HG02970 (cell line): ENCODE results near the gene ZNF829.

ENCODE experiments used
- ATAC-seq: cut with Tn5 transposase; IDR thresholded peaks from one replicate; pipeline ENCODE4 v1.9.1; 2021; ENCODE audit warnings: mild to moderate bottlenecking, moderate library complexity, moderate number of reproducible peaks; ENCODE audit not compliant: unreplicated experiment, low FRiP score

Gene ZNF829

GRCh38 chr19:36915992-36916830, at the start of gene ZNF829, which contains the start of gene ZNF568:
TSS of gene ZNF829 (minus strand) at chr19:36916291. CDS start at chr19:36915167, 1,124 bp downstream.
TSS of gene ZNF568 (plus strand) at chr19:36916332. CDS start at chr19:36922771, 6,439 bp downstream.
- ATAC-seq: peak; percentile 88

- no peak for ATAC-seq
These were observed 47.2 kb upstream of the ZNF829 start for GRCh38 chr19:36963280-36963679.

- ATAC-seq: no peak
These were observed 46.3 kb upstream of the ZNF829 start for GRCh38 chr19:36962346-36962745.

- no peak for ATAC-seq
These were observed 34.4 kb upstream of the ZNF829 start for GRCh38 chr19:36950335-36951119.

GRCh38 chr19:36939153-36939552, 23.1 kb upstream of the ZNF829 start:
- ATAC-seq: no peak

GRCh38 chr19:36931684-36932083, 15.6 kb upstream of the ZNF829 start:
- ATAC-seq: no peak

- no peak for ATAC-seq
These were observed 2.0 kb upstream of the ZNF829 start for GRCh38 chr19:36918090-36918489.

GRCh38 chr19:36916991-36917390, 900 bp upstream of the ZNF829 start:
- ATAC-seq: no peak

- no peak for ATAC-seq
These were observed 17.7 kb downstream of the ZNF829 start for GRCh38 chr19:36898422-36898821.

GRCh38 chr19:36894849-36895383, 21.2 kb downstream of the ZNF829 start:
- ATAC-seq: no peak

- no peak for ATAC-seq
These were observed 24.2 kb downstream of the ZNF829 start for GRCh38 chr19:36891768-36892357.

GRCh38 chr19:36876993-36877938, 38.8 kb downstream of the ZNF829 start:
- no peak for ATAC-seq

- ATAC-seq: no peak
These were observed 64.2 kb downstream of the ZNF829 start for GRCh38 chr19:36851898-36852297.

GRCh38 chr19:36850559-36851442, 65.3 kb downstream of the ZNF829 start, which contains the start of gene ZNF345:
TSS of gene ZNF345 (plus strand) at chr19:36850876. CDS start at chr19:36876831, 25,955 bp downstream.
- peak; percentile 80 for ATAC-seq

- ATAC-seq: peak; percentile 83
These were observed 66.2 kb downstream of the ZNF829 start for GRCh38 chr19:36849701-36850558.

GRCh38 chr19:36847968-36848367, 68.1 kb downstream of the ZNF829 start:
- no peak for ATAC-seq

GRCh38 chr19:36838784-36839324, 77.2 kb downstream of the ZNF829 start:
- no peak for ATAC-seq
